ENCODE measurements around the gene NDOR1. TPM values are rescaled to one million over a fixed set of nuclear protein-coding genes. Genes with fewer than 3 reads are reported as not detected.

Gene NDOR1
- total RNA-seq, 1 experiment from 2014 or later = 27.7 TPM

DNA sequence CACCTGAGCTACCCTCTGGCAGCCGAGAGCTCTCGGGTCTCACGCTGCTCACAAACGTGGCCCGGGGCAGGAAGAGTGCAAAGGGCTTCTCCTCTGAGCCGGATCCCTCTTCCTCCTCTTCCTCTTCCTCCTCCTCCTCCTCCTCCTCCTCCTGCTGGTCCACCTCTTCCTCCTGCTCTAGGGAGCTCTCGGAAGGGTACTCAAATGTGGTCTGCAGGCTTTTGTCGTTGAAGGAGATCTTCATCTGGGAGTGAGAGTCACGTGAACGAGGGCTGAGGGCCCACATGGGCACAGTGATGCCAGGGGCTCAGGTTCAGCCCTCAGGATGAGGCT, 13.1 kb upstream of the NDOR1 start:
- DNase-seq = no peak
- ChIA-PET CTCF (interaction anchor here (0.5 kb wide), 1 partner anchor 106 kb away, joined by 3 read pairs; no protein-coding TSS in a partner anchor), POLR2A (ENCODE audit: unreplicated experiment) (interaction anchor here (0.7 kb wide), 1 partner anchor 120 kb away, joined by 3 read pairs; no protein-coding TSS in a partner anchor)
- Histone ChIP-seq H3K4me2 (no peak overlapping the region), H2AFZ (no peak overlapping the region), H3K4me1 (replicated peaks; ENCODE audit: insufficient read depth) (peaks cover 55% of the 10 kb centered on the region), H3K9me2 (ENCODE audit: insufficient read depth) (no peaks in the 10 kb centered on the region), H3K27ac (no peak overlapping the region), H3F3A (ENCODE audit: insufficient read depth, low read depth) (peaks cover 38% of the 10 kb centered on the region), H3K36me3 (ENCODE audit: low read depth) (no peaks in the 10 kb centered on the region), H4K20me1 (ENCODE audit: insufficient read depth) (peaks cover 59% of the 10 kb centered on the region), H3K79me2 (ENCODE audit: low read depth) (peaks cover 55% of the 10 kb centered on the region), H3K4me3 (no peak overlapping the region), H3K27me3 (ENCODE audit: insufficient read depth, low read depth) (no peaks in the 10 kb centered on the region), H3K9me3 (ENCODE audit: insufficient read depth, low read depth) (no peaks in the 10 kb centered on the region)
- no TSS peak for BruUV-seq (replicated peaks)
- TF ChIP-seq, protein P1, sequence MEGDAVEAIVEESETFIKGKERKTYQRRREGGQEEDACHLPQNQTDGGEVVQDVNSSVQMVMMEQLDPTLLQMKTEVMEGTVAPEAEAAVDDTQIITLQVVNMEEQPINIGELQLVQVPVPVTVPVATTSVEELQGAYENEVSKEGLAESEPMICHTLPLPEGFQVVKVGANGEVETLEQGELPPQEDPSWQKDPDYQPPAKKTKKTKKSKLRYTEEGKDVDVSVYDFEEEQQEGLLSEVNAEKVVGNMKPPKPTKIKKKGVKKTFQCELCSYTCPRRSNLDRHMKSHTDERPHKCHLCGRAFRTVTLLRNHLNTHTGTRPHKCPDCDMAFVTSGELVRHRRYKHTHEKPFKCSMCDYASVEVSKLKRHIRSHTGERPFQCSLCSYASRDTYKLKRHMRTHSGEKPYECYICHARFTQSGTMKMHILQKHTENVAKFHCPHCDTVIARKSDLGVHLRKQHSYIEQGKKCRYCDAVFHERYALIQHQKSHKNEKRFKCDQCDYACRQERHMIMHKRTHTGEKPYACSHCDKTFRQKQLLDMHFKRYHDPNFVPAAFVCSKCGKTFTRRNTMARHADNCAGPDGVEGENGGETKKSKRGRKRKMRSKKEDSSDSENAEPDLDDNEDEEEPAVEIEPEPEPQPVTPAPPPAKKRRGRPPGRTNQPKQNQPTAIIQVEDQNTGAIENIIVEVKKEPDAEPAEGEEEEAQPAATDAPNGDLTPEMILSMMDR (conservative IDR thresholded peaks at IDR 0.05) = no peak
- intact Hi-C loops (cut with micrococcal nuclease; ENCODE audit: unreplicated experiment) = no loop called here

DNA sequence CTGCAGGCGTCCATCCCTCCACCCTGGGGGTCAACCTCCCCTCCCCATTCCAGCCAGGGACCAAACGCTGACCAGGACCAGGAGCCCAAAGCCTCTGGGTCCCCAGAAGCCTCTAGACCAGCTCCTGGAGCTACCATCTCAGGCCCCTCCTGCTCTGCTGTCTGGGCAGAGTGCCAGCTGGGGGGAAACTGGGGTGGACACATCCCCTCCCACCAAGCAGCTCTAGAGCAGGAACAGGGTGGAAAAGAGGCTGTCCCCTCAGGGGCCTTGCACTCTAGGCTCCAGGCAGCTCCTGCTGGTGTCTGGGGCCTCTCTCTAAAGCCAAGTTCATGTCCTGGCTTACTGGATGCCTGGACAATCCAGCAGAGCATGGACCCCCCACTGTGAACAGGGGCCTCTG, 12.6 kb upstream of the NDOR1 start:
- H2AFZ ChIP-seq = no peak overlapping the region
- peaks cover 56% of the 10 kb centered on the region for H3K4me1 ChIP-seq (replicated peaks; ENCODE audit: insufficient read depth)
- no peak overlapping the region for H3K4me2 ChIP-seq
- no peak overlapping the region for H3K27ac ChIP-seq
- CTCF ChIA-PET = interaction anchor here (0.5 kb wide), 1 partner anchor 107 kb away, joined by 3 read pairs; no protein-coding TSS in a partner anchor
- BruUV-seq (replicated peaks) = no TSS peak
- peaks cover 55% of the 10 kb centered on the region for H3K79me2 ChIP-seq (ENCODE audit: low read depth)
- POLR2A ChIA-PET (ENCODE audit: unreplicated experiment) = interaction anchor here (0.7 kb wide), 1 partner anchor 119 kb away, joined by 3 read pairs; no protein-coding TSS in a partner anchor
- H3K9me2 ChIP-seq (ENCODE audit: insufficient read depth) = no peaks in the 10 kb centered on the region
- peaks cover 38% of the 10 kb centered on the region for H3F3A ChIP-seq (ENCODE audit: insufficient read depth, low read depth)
- no peak overlapping the region for H3K4me3 ChIP-seq
- no peaks in the 10 kb centered on the region for H3K36me3 ChIP-seq (ENCODE audit: low read depth)
- no peaks in the 10 kb centered on the region for H3K9me3 ChIP-seq (ENCODE audit: insufficient read depth, low read depth)
- no peak for DNase-seq
- TF ChIP-seq, protein P1 (conservative IDR thresholded peaks at IDR 0.05) = no peak
- no peak for TF ChIP-seq EZH2 (IDR thresholded peaks at IDR 0.05; ENCODE audit: low read depth)
- peaks cover 63% of the 10 kb centered on the region for H4K20me1 ChIP-seq (ENCODE audit: insufficient read depth)
- no peaks in the 10 kb centered on the region for H3K27me3 ChIP-seq (ENCODE audit: insufficient read depth, low read depth)
- intact Hi-C loops (cut with micrococcal nuclease; ENCODE audit: unreplicated experiment) = no loop called here

DNA sequence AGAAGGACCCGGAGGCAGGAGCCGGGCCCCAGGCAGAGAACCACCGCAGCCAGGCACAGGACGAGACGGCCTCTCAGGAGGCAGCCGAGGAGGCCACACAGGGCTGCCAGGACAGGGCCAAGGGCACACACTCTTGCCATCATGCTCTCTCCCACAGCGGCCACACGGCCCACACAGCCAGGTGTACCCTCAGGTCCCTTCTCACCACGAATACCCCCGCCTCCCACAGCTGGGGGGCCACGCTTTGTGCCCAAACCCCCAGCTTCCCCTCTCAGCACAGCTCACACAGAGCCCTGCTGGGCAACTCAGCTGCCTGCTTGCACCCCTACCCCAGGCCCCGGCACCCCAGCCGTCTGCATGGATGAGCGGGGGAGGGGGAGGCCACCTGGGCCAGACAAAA, 11.7 kb upstream of the NDOR1 start:
- ChIA-PET CTCF (no interaction called here), POLR2A (ENCODE audit: unreplicated experiment) (no interaction called here)
- no peak overlapping the region for H2AFZ ChIP-seq
- H3K4me2 ChIP-seq = no peak overlapping the region
- no peak overlapping the region for H3K4me3 ChIP-seq
- H3K9me2 ChIP-seq (ENCODE audit: insufficient read depth) = no peaks in the 10 kb centered on the region
- H3K27ac ChIP-seq = no peak overlapping the region
- H4K20me1 ChIP-seq (ENCODE audit: insufficient read depth) = peaks cover 69% of the 10 kb centered on the region
- peaks cover 64% of the 10 kb centered on the region for H3K4me1 ChIP-seq (replicated peaks; ENCODE audit: insufficient read depth)
- BruUV-seq (replicated peaks) = no TSS peak
- no peaks in the 10 kb centered on the region for H3K36me3 ChIP-seq (ENCODE audit: low read depth)
- intact Hi-C loops (cut with micrococcal nuclease; ENCODE audit: unreplicated experiment) = no loop called here
- peaks cover 57% of the 10 kb centered on the region for H3K79me2 ChIP-seq (ENCODE audit: low read depth)
- no peaks in the 10 kb centered on the region for H3K9me3 ChIP-seq (ENCODE audit: insufficient read depth, low read depth)
- no peaks in the 10 kb centered on the region for H3K27me3 ChIP-seq (ENCODE audit: insufficient read depth, low read depth)
- peaks cover 42% of the 10 kb centered on the region for H3F3A ChIP-seq (ENCODE audit: insufficient read depth, low read depth)
- TF ChIP-seq EZH2 (IDR thresholded peaks at IDR 0.05; ENCODE audit: low read depth) = no peak
- TF ChIP-seq, protein P1 (conservative IDR thresholded peaks at IDR 0.05) = no peak
- no peak for DNase-seq
